ENCODE measurements around the gene KPNA2.
"Not testable (repeated sequence)": the region's sequence is repeated elsewhere in the genome, so short reads cannot be mapped to it uniquely, and the experiment has no call there.

Gene KPNA2

GRCh38 chr17:68035523-68036303, at the start of gene KPNA2:
Gene KPNA2, plus strand, starts transcription at chr17:68035735. Its CDS starts 1,398 bp downstream, at chr17:68037133.
- peak; percentile 96 for DNase-seq

GRCh38 chr17:67990909-67991308, 44.6 kb upstream of the KPNA2 start:
- DNase-seq = no peak

- no peak for DNase-seq
These were observed 42.9 kb upstream of the KPNA2 start for GRCh38 chr17:67992548-67993152.

- DNase-seq = peak; percentile 92
These were observed 42.2 kb upstream of the KPNA2 start for GRCh38 chr17:67993153-67993997.

- DNase-seq = peak; percentile 76
These were observed 41.6 kb upstream of the KPNA2 start for GRCh38 chr17:67993998-67994361.

GRCh38 chr17:67994817-67995569, 40.5 kb upstream of the KPNA2 start:
- no peak for DNase-seq

- DNase-seq = peak; percentile 69
These were observed 39.8 kb upstream of the KPNA2 start for GRCh38 chr17:67995570-67996263.

- DNase-seq = peak; percentile 28
These were observed 39.0 kb upstream of the KPNA2 start, which contains the start of gene C17orf58 for GRCh38 chr17:67996301-67997171. Gene C17orf58, minus strand, starts transcription at chr17:67996469. Its CDS starts 271 bp downstream, at chr17:67996198.

GRCh38 chr17:67998466-67998865, 37.1 kb upstream of the KPNA2 start:
- DNase-seq = no peak

- DNase-seq = no peak
These were observed 36.1 kb upstream of the KPNA2 start for GRCh38 chr17:67999291-67999911.

- no peak for DNase-seq
These were observed 31.3 kb upstream of the KPNA2 start for GRCh38 chr17:68004201-68004600.

- no peak for DNase-seq
These were observed 28.7 kb upstream of the KPNA2 start for GRCh38 chr17:68006797-68007196.

- DNase-seq = peak; percentile 56
These were observed 24.3 kb upstream of the KPNA2 start for GRCh38 chr17:68011199-68011665.

- no peak for DNase-seq
These were observed 22.1 kb upstream of the KPNA2 start for GRCh38 chr17:68013385-68013784.

- DNase-seq = no peak
These were observed 20.3 kb upstream of the KPNA2 start for GRCh38 chr17:68015081-68015723.

- no peak for DNase-seq
These were observed 18.7 kb upstream of the KPNA2 start for GRCh38 chr17:68016838-68017237.

- not testable (repeated sequence) for DNase-seq
These were observed 17.0 kb upstream of the KPNA2 start for GRCh38 chr17:68018493-68018892.

- DNase-seq = no peak
These were observed 16.2 kb upstream of the KPNA2 start for GRCh38 chr17:68019336-68019674.

GRCh38 chr17:68019675-68020408, 15.7 kb upstream of the KPNA2 start:
- peak; percentile 99 for DNase-seq
